ENCODE measurements around the gene C1S.

C1S gene

GRCh38 chr12:7079826-7080125 is 19.3 kb downstream of the C1S start:
- no peak for DNase-seq

- DNase-seq = no peak
These were observed 20.5 kb downstream of the C1S start for GRCh38 chr12:7081037-7081436.

- DNase-seq = no peak
These were observed 22.6 kb downstream of the C1S start for GRCh38 chr12:7083125-7083524.

- no peak for DNase-seq
These were observed 28.8 kb downstream of the C1S start for GRCh38 chr12:7089196-7089871.

- no peak for DNase-seq
These were observed 29.9 kb downstream of the C1S start for GRCh38 chr12:7090222-7090998.

- no peak for DNase-seq
These were observed 30.7 kb downstream of the C1S start for GRCh38 chr12:7091171-7091570.

GRCh38 chr12:7091660-7092228 is 31.2 kb downstream of the C1S start:
- no peak for DNase-seq

- DNase-seq = peak; percentile 63
These were observed 31.9 kb downstream of the C1S start, which contains the start of gene C1R for GRCh38 chr12:7092229-7092985. Gene C1R (minus strand): TSS chr12:7092445. CDS start chr12:7092388, 57 bp downstream.

GRCh38 chr12:7092986-7093460 is 32.5 kb downstream of the C1S start:
- DNase-seq = no peak

- no peak for DNase-seq
These were observed 33.0 kb downstream of the C1S start for GRCh38 chr12:7093486-7093885.

- no peak for DNase-seq
These were observed 33.4 kb downstream of the C1S start for GRCh38 chr12:7093892-7094291.

GRCh38 chr12:7096006-7096932 is 35.8 kb downstream of the C1S start:
- DNase-seq = no peak

- no peak for DNase-seq
These were observed 36.5 kb downstream of the C1S start for GRCh38 chr12:7096979-7097378.

- DNase-seq = no peak
These were observed 38.9 kb downstream of the C1S start for GRCh38 chr12:7099290-7099996.

- DNase-seq = no peak
These were observed 39.7 kb downstream of the C1S start for GRCh38 chr12:7100239-7100638.

GRCh38 chr12:7101047-7101693 is 40.7 kb downstream of the C1S start:
- no peak for DNase-seq

- DNase-seq = no peak
These were observed 41.2 kb downstream of the C1S start for GRCh38 chr12:7101694-7102131.

- no peak for DNase-seq
These were observed 42.1 kb downstream of the C1S start for GRCh38 chr12:7102582-7102981.

- DNase-seq = no peak
These were observed 43.5 kb downstream of the C1S start for GRCh38 chr12:7103837-7104584.

GRCh38 chr12:7106082-7106481 is 45.6 kb downstream of the C1S start:
- no peak for DNase-seq
